ENCODE measurements around the gene METTL26.

- no peak for TF ChIP-seq MYBL2 (CRISPR knock-in tag; IDR thresholded peaks at IDR 0.05)
- TF ChIP-seq USF1 (CRISPR knock-in tag; IDR thresholded peaks at IDR 0.05), result no peak; the same call in 1 of the 2 replicates
- TF ChIP-seq CTCF (IDR thresholded peaks at IDR 0.05), result no peak
- no peak for TF ChIP-seq NR2C2 (CRISPR knock-in tag; IDR thresholded peaks at IDR 0.05)
- TF ChIP-seq MXD4 (CRISPR knock-in tag; IDR thresholded peaks at IDR 0.05; ENCODE audit: borderline replicate concordance), result no peak
- TF ChIP-seq ZNF512 (CRISPR knock-in tag; IDR thresholded peaks at IDR 0.05; ENCODE audit: borderline replicate concordance), result no peak
- TF ChIP-seq MLX (CRISPR knock-in tag; IDR thresholded peaks at IDR 0.05), result no peak
- TF ChIP-seq JAZF1 (CRISPR knock-in tag; IDR thresholded peaks at IDR 0.05), result no peak
- TF ChIP-seq NR3C1 (CRISPR knock-in tag; conservative IDR thresholded peaks at IDR 0.05; ENCODE audit: low read depth), result no peak
- TF ChIP-seq SP1 (CRISPR knock-in tag; conservative IDR thresholded peaks at IDR 0.05), result no peak
- no peak for TF ChIP-seq ZNF232 (CRISPR knock-in tag; IDR thresholded peaks at IDR 0.05)
- TF ChIP-seq CREB1 (CRISPR knock-in tag; IDR thresholded peaks at IDR 0.05), result no peak
- no peak for TF ChIP-seq ETV6 (CRISPR knock-in tag; IDR thresholded peaks at IDR 0.05)
These were observed 6.9 kb upstream of the METTL26 start for GRCh38 chr16:643050-643368.

Measured in WTC11 (cell line).